ENCODE data around the gene RAF1. TPM values are rescaled to one million over a fixed set of nuclear protein-coding genes. Genes with fewer than 3 reads are reported as not detected.

RAF1 gene
- total and polyA plus RNA-seq, 9 of the 15 experiments (the other 6 are each of a cell fraction or from before 2014, with no cell fraction given) = 28.0 to 183 (median 85.6) TPM

- TF ChIP-seq CTCF (IDR thresholded peaks at IDR 0.05 in 2 of 3, conservative IDR thresholded peaks at IDR 0.05 in 1 of 3; ENCODE audit: insufficient read depth in 2 of 3, low read depth in 1 of 3, low read length in 3 of 3) = peak; percentile 95 to 99 (median 99)
- TF ChIP-seq HINFP (tag; conservative IDR thresholded peaks at IDR 0.05; ENCODE audit: low read depth) = 0 out of 2 replicates have a peak, but pooled peaks have one; percentile 26
- no peak for TF ChIP-seq STAT6 (CRISPR knock-in tag; IDR thresholded peaks at IDR 0.05)
- TF ChIP-seq ATF7 (IDR thresholded peaks at IDR 0.05) = 0 out of 2 replicates have a peak, but pooled peaks have one; percentile 15
- no peak for TF ChIP-seq HOXB6 (CRISPR knock-in tag; IDR thresholded peaks at IDR 0.05; ENCODE audit: borderline replicate concordance)
- no peak; the same call in 1 of the 2 replicates for TF ChIP-seq MAFF (IDR thresholded peaks at IDR 0.05; ENCODE audit: low read length)
- peak; percentile 93 for TF ChIP-seq CTBP1 (IDR thresholded peaks at IDR 0.05; ENCODE audit: borderline replicate concordance)
- TF ChIP-seq, protein P1, sequence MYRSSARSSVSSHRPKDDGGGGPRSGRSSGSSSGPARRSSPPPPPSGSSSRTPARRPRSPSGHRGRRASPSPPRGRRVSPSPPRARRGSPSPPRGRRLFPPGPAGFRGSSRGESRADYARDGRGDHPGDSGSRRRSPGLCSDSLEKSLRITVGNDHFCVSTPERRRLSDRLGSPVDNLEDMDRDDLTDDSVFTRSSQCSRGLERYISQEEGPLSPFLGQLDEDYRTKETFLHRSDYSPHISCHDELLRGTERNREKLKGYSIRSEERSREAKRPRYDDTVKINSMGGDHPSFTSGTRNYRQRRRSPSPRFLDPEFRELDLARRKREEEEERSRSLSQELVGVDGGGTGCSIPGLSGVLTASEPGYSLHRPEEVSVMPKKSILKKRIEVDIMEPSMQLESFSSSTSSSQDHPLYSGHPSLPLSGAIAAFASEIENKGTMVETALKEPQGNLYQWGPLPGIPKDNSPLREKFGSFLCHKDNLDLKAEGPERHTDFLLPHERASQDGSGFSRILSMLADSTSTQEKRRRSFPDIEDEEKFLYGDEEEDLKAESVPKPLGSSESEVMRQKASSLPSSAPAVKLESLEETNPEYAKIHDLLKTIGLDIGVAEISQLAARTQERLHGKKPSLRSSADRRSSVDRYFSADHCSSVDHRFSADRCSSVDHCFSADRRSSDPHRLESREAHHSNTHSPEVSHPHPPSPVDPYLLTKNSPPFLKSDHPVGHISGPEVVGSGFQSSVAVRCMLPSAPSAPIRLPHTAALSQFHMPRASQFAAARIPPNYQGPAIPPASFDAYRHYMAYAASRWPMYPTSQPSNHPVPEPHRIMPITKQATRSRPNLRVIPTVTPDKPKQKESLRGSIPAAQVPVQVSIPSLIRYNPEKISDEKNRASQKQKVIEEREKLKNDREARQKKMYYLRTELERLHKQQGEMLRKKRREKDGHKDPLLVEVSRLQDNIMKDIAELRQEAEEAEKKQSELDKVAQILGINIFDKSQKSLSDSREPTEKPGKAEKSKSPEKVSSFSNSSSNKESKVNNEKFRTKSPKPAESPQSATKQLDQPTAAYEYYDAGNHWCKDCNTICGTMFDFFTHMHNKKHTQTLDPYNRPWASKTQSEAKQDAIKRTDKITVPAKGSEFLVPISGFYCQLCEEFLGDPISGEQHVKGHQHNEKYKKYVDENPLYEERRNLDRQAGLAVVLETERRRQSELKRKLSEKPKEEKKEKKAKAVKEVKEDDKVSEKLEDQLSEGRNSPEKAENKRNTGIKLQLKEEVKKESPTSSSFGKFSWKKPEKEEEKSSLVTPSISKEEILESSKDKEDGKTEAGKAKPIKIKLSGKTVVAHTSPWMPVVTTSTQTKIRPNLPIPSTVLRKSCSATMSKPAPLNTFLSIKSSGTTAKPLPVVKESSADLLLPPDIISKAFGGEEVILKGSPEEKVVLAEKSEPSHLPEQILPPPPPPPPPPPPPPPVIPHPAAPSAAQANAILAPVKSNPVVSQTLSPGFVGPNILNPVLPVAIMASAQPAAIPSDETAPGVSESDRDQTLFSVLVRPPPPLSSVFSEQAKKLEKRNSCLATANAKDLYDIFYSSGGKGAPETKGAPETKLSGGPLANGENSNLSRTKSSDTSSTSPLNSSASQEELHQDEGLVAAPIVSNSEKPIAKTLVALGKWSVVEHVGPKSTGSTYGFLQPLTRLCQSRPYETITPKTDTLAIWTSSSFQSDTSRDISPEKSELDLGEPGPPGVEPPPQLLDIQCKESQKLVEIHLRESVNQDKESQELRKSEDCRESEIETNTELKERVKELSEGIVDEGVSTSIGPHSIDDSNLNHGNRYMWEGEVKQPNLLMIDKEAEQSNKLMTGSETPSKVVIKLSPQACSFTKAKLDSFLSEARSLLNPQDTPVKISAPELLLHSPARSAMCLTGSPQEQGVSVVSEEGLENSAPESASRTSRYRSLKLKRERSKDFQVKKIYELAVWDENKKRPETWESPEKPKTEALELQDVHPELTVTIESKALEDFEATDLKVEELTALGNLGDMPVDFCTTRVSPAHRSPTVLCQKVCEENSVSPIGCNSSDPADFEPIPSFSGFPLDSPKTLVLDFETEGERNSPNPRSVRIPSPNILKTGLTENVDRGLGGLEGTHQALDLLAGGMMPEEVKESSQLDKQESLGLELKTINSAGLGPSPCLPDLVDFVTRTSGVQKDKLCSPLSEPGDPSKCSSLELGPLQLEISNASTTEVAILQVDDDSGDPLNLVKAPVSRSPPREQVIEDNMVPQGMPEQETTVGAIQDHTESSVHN (IDR thresholded peaks at IDR 0.05; ENCODE audit: borderline replicate concordance in 1 of 2, low read depth in 1 of 2) = no peak
- TF ChIP-seq, protein P2, sequence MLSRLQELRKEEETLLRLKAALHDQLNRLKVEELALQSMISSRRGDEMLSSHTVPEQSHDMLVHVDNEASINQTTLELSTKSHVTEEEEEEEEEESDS (CRISPR knock-in tag; IDR thresholded peaks at IDR 0.05) = no peak
- no peak for TF ChIP-seq SAFB (IDR thresholded peaks at IDR 0.05; ENCODE audit: borderline replicate concordance, low read depth, low read length)
- TF ChIP-seq BCOR (IDR thresholded peaks at IDR 0.05) = no peak
Measured at GRCh38 chr3:12706504-12707253, 42.8 kb upstream of the RAF1 start (continued).

Measured in K562 (cell line).